Glomerular visceral epithelial cell (primary cell): ENCODE measurements around the gene MICAL2.

ENCODE experiments used
- DNase-seq: peaks from one replicate; pipeline ENCODE4 v3.0.0-alpha.2; 2016; ENCODE audit errors: extremely low spot score

Gene MICAL2

GRCh38 chr11:12110201-12110713 lies at the start of gene MICAL2:
Gene MICAL2, plus strand, starts transcription at chr11:12110590. Its CDS starts 51,566 bp downstream, at chr11:12162156.
- DNase-seq = peak; percentile 93

- DNase-seq = no peak
Observed at GRCh38 chr11:12061851-12062560, 48.4 kb upstream of the MICAL2 start.

- DNase-seq = peak; percentile 55
Observed at GRCh38 chr11:12063251-12063650, 47.1 kb upstream of the MICAL2 start.

GRCh38 chr11:12064136-12064953 lies 46.0 kb upstream of the MICAL2 start:
- DNase-seq = peak; percentile 54

- DNase-seq = no peak
Observed at GRCh38 chr11:12064954-12065280, 45.5 kb upstream of the MICAL2 start.

- peak; percentile 96 for DNase-seq
Observed at GRCh38 chr11:12066056-12066798, 44.2 kb upstream of the MICAL2 start.

- peak; percentile 44 for DNase-seq
Observed at GRCh38 chr11:12066799-12067508, 43.4 kb upstream of the MICAL2 start.

- DNase-seq = no peak
Observed at GRCh38 chr11:12067796-12068357, 42.5 kb upstream of the MICAL2 start.

GRCh38 chr11:12069066-12069676 lies 41.2 kb upstream of the MICAL2 start:
- no peak for DNase-seq

- no peak for DNase-seq
Observed at GRCh38 chr11:12070446-12071267, 39.7 kb upstream of the MICAL2 start.

GRCh38 chr11:12071574-12071973 lies 38.8 kb upstream of the MICAL2 start:
- DNase-seq = no peak

- no peak for DNase-seq
Observed at GRCh38 chr11:12073436-12073835, 37.0 kb upstream of the MICAL2 start.

GRCh38 chr11:12073886-12074285 lies 36.5 kb upstream of the MICAL2 start:
- no peak for DNase-seq

- DNase-seq = peak; percentile 31
Observed at GRCh38 chr11:12074529-12075195, 35.7 kb upstream of the MICAL2 start.

GRCh38 chr11:12075291-12075690 lies 35.1 kb upstream of the MICAL2 start:
- no peak for DNase-seq

- DNase-seq = peak; percentile 98
Observed at GRCh38 chr11:12075822-12076821, 34.3 kb upstream of the MICAL2 start.

GRCh38 chr11:12076840-12077534 lies 33.4 kb upstream of the MICAL2 start:
- no peak for DNase-seq
